GM19025 (cell line): Measurements from ENCODE around the gene COX20.
"Not testable (repeated sequence)": the region's sequence is repeated elsewhere in the genome, so short reads cannot be mapped to it uniquely, and the experiment has no call there.

Experiments
- ATAC-seq: cut with Tn5 transposase; IDR thresholded peaks from one replicate; pipeline ENCODE4 v1.9.1; 2021; ENCODE audit warnings: mild to moderate bottlenecking, low read depth, moderate library complexity; ENCODE audit not compliant: unreplicated experiment

Gene COX20

GRCh38 chr1:244821134-244821533 lies 14.3 kb upstream of the COX20 start:
- no peak for ATAC-seq

GRCh38 chr1:244822878-244823277 lies 12.6 kb upstream of the COX20 start:
- ATAC-seq, result no peak

- no peak for ATAC-seq
Measured at GRCh38 chr1:244826712-244827111, 8.7 kb upstream of the COX20 start.

GRCh38 chr1:244830639-244831038 lies 4.8 kb upstream of the COX20 start:
- ATAC-seq, result no peak

GRCh38 chr1:244833260-244833659 lies 2.2 kb upstream of the COX20 start:
- not testable (repeated sequence) for ATAC-seq

- no peak for ATAC-seq
Measured at GRCh38 chr1:244833734-244834542, 1.5 kb upstream of the COX20 start.

- ATAC-seq, result peak; percentile 67
Measured at GRCh38 chr1:244834543-244835275, 749 bp upstream of the COX20 start.

GRCh38 chr1:244836135-244836521 lies 670 bp downstream of the COX20 start:
- ATAC-seq, result no peak

- ATAC-seq, result no peak
Measured at GRCh38 chr1:244836584-244836983, 1.1 kb downstream of the COX20 start.

- no peak for ATAC-seq
Measured at GRCh38 chr1:244837597-244838258, 2.3 kb downstream of the COX20 start.

- no peak for ATAC-seq
Measured at GRCh38 chr1:244839656-244840055, 4.2 kb downstream of the COX20 start.

GRCh38 chr1:244840219-244840794 lies 4.8 kb downstream of the COX20 start:
- no peak for ATAC-seq

- ATAC-seq, result no peak
Measured at GRCh38 chr1:244841273-244841927, 5.9 kb downstream of the COX20 start.

GRCh38 chr1:244843148-244843978 lies 7.9 kb downstream of the COX20 start:
- no peak for ATAC-seq

GRCh38 chr1:244844155-244845121 lies 9.0 kb downstream of the COX20 start:
- no peak for ATAC-seq

- ATAC-seq, result no peak
Measured at GRCh38 chr1:244846653-244847052, 11.2 kb downstream of the COX20 start.

GRCh38 chr1:244849189-244849866 lies 13.9 kb downstream of the COX20 start:
- no peak for ATAC-seq
